K562 (cell line): ENCODE results near the gene ANK3. TPM values are rescaled to one million over a fixed set of nuclear protein-coding genes. Genes with fewer than 3 reads are reported as not detected.

Source experiments
- ARNT ChIP-seq, 2 experiments: fragments of 450-650 bp; IDR thresholded peaks; 2 replicates each; pipeline ENCODE4 v1.6.1; 2016; ENCODE audit warnings: mild to moderate bottlenecking in 1 of 2
- BRCA1 ChIP-seq, 2 experiments: fragments of 450-650 bp in 1 of 2; sonication (generic) in 1 of 2; formaldehyde crosslinking in 1 of 2; IDR thresholded peaks; 2 replicates each; pipeline versions ENCODE4 v1.5.0 to v1.6.1; 2017 to 2020; ENCODE audit warnings: mild to moderate bottlenecking in 1 of 2, missing genetic modification reagents in 1 of 2
- CBFA2T3 ChIP-seq: fragments of 450-650 bp; IDR thresholded peaks from 2 replicates; pipeline ENCODE4 v1.6.1; 2017
- CSDE1 ChIP-seq, 2 experiments: fragments of 450-650 bp; IDR thresholded peaks; 2 replicates each; pipeline ENCODE4 v1.6.1; 2016; ENCODE audit warnings: mild to moderate bottlenecking in 1 of 2
- DDX20 ChIP-seq: fragments of 450-650 bp; IDR thresholded peaks from 2 replicates; pipeline ENCODE4 v1.6.1; 2016; ENCODE audit warnings: missing genetic modification characterization, low read depth, mild to moderate bottlenecking, missing compliant biosample characterization, moderate library complexity
- E4F1 ChIP-seq: fragments of 250-450 bp; sonication (Bioruptor Pico); IDR thresholded peaks from 2 replicates; pipeline ENCODE4 v1.5.0; 2021; ENCODE audit warnings: mild to moderate bottlenecking, borderline replicate concordance
- GABPB2 ChIP-seq: fragments of 250-450 bp; sonication (Bioruptor Pico); conservative IDR thresholded peaks from 2 replicates; pipeline ENCODE4 v1.5.1; 2021; ENCODE audit warnings: mild to moderate bottlenecking
- MAZ ChIP-seq, 2 experiments: fragments of 450-650 bp in 1 of 2; sonication (generic) in 1 of 2; formaldehyde crosslinking; IDR thresholded peaks in 1 of 2; conservative IDR thresholded peaks in 1 of 2; 2 replicates each; pipeline versions ENCODE4 v1.4.0 to v1.5.0; 2020; ENCODE audit warnings: mild to moderate bottlenecking in 1 of 2, missing genetic modification reagents in 1 of 2
- MCM2 ChIP-seq: fragments of 450-650 bp; IDR thresholded peaks from 2 replicates; pipeline ENCODE4 v1.6.1; 2017; ENCODE audit warnings: low read depth, mild to moderate bottlenecking
- NFRKB ChIP-seq: fragments of 450-650 bp; IDR thresholded peaks from 2 replicates; pipeline ENCODE4 v1.6.1; 2016; ENCODE audit warnings: low read depth
- POLR2H ChIP-seq: IDR thresholded peaks from 2 replicates; pipeline ENCODE4 v1.6.1; 2016; ENCODE audit warnings: missing genetic modification characterization, low read depth, mild to moderate bottlenecking, control low read depth, missing compliant biosample characterization, moderate library complexity
- SREBF2 ChIP-seq: sonication (generic); formaldehyde crosslinking; IDR thresholded peaks from 2 replicates; pipeline ENCODE4 v1.4.0; 2020; ENCODE audit warnings: mild to moderate bottlenecking, missing genetic modification reagents
- SRSF7 ChIP-seq: fragments of 200-400 bp; formaldehyde crosslinking; optimal IDR thresholded peaks from 2 replicates; pipeline ENCODE3; 2017; ENCODE audit warnings: mild to moderate bottlenecking, low read depth, low read length
- TAF7 ChIP-seq: fragments of 450-650 bp; IDR thresholded peaks from 2 replicates; pipeline ENCODE4 v1.6.1; 2016; ENCODE audit warnings: missing genetic modification characterization, missing compliant biosample characterization
- TRIM24 ChIP-seq, 2 experiments: fragments of 450-650 bp; IDR thresholded peaks; 2 replicates each; pipeline ENCODE4 v1.6.1; 2016
- ZNF134 ChIP-seq: fragments of 250-450 bp; sonication (Bioruptor Pico); conservative IDR thresholded peaks from 2 replicates; pipeline ENCODE4 v1.4.0; 2020
- ZNF232 ChIP-seq: sonication (generic); formaldehyde crosslinking; IDR thresholded peaks from 2 replicates; pipeline ENCODE4 v1.8.0; 2022; ENCODE audit warnings: mild to moderate bottlenecking, missing genetic modification reagents
- ZNF511 ChIP-seq: sonication (generic); formaldehyde crosslinking; IDR thresholded peaks from 2 replicates; pipeline ENCODE4 v1.8.0; 2022; ENCODE audit warnings: mild to moderate bottlenecking, missing genetic modification reagents
- ZNF589 ChIP-seq: fragments of 200-800 bp; sonication (Bioruptor generic); IDR thresholded peaks from 2 replicates; pipeline ENCODE4 v1.6.1; 2016; ENCODE audit warnings: low read depth, missing genetic modification characterization, missing compliant biosample characterization
- polyA plus RNA-seq, 8 experiments: library from polyadenylated mRNA; depleted of rRNA in 4 of 8; stranded (reverse) in 5 of 8; unstranded in 3 of 8; fragments of >200 nt; fragmentation: Nextera tagmentation in 2 of 8; fragmentation: Illumina TruSeq in 1 of 8; extraction: Ambion mirVana in 2 of 8; extraction: Trizol in 1 of 8; gene quantifications; 2 replicates each; pipeline versions ENCODE4 v1.2.1 to v1.2.3, GENCODE V29; 2011 to 2014; ENCODE audit warnings: inconsistent platforms in 1 of 8, missing spikeins in 1 of 8
- total RNA-seq, 7 experiments: library from RNA; depleted of rRNA in 6 of 7; stranded (reverse); fragments of >200 nt in 6 of 7; fragmentation: Illumina TruSeq in 2 of 7; extraction: Trizol in 2 of 7; gene quantifications; 2 replicates each; pipeline versions ENCODE4 v1.2.1 to v1.2.3, GENCODE V29; 2011 to 2021; ENCODE audit warnings: low replicate concordance in 1 of 7
- TF ChIP-seq, protein P1 (sequence below): sonication (generic); formaldehyde crosslinking; IDR thresholded peaks from 2 replicates; pipeline ENCODE4 v1.8.0; 2023; ENCODE audit warnings: mild to moderate bottlenecking, missing genetic modification reagents

The ANK3 gene
- total and polyA plus RNA-seq, 9 of the 15 experiments (the other 6 are each of a cell fraction or from before 2014, with no cell fraction given), result 10.0 to 32.3 (median 17.9) TPM

- peak; percentile 14; the same call in 1 of the 2 replicates for TF ChIP-seq DDX20 (tag)
- no peak for TF ChIP-seq SREBF2 (CRISPR knock-in tag)
- no peak for TF ChIP-seq ZNF511 (CRISPR knock-in tag)
- TF ChIP-seq NFRKB, result peak; percentile 83
- TF ChIP-seq MAZ (CRISPR knock-in tag; conservative IDR thresholded peaks at IDR 0.05 in 1 of 2, IDR thresholded peaks at IDR 0.05 in 1 of 2), result peak; percentile 16 to 33; a peak in 2 of 4 replicates
- no peak for TF ChIP-seq ZNF232
- TF ChIP-seq ZNF134 (CRISPR knock-in tag), result no peak
- TF ChIP-seq, protein P1, sequence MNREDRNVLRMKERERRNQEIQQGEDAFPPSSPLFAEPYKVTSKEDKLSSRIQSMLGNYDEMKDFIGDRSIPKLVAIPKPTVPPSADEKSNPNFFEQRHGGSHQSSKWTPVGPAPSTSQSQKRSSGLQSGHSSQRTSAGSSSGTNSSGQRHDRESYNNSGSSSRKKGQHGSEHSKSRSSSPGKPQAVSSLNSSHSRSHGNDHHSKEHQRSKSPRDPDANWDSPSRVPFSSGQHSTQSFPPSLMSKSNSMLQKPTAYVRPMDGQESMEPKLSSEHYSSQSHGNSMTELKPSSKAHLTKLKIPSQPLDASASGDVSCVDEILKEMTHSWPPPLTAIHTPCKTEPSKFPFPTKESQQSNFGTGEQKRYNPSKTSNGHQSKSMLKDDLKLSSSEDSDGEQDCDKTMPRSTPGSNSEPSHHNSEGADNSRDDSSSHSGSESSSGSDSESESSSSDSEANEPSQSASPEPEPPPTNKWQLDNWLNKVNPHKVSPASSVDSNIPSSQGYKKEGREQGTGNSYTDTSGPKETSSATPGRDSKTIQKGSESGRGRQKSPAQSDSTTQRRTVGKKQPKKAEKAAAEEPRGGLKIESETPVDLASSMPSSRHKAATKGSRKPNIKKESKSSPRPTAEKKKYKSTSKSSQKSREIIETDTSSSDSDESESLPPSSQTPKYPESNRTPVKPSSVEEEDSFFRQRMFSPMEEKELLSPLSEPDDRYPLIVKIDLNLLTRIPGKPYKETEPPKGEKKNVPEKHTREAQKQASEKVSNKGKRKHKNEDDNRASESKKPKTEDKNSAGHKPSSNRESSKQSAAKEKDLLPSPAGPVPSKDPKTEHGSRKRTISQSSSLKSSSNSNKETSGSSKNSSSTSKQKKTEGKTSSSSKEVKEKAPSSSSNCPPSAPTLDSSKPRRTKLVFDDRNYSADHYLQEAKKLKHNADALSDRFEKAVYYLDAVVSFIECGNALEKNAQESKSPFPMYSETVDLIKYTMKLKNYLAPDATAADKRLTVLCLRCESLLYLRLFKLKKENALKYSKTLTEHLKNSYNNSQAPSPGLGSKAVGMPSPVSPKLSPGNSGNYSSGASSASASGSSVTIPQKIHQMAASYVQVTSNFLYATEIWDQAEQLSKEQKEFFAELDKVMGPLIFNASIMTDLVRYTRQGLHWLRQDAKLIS (CRISPR knock-in tag), result peak; percentile 62; the same call in 1 of the 2 replicates
- TF ChIP-seq ZNF589 (CRISPR knock-in tag), result peak; percentile 91
- TF ChIP-seq BRCA1 (IDR thresholded peaks at IDR 0.05), result no peak
- no peak for TF ChIP-seq BRCA1 (CRISPR knock-in tag; IDR thresholded peaks at IDR 0.05)
- 0 out of 2 replicates have a peak, but pooled peaks have one; percentile 32 for TF ChIP-seq TAF7 (tag)
- peak in 1 of 2 experiments; percentile 55; a peak in 1 of 4 replicates for TF ChIP-seq ARNT (IDR thresholded peaks at IDR 0.05)
- TF ChIP-seq TRIM24 (IDR thresholded peaks at IDR 0.05), result peak in 1 of 2 experiments; percentile 7; a peak in 1 of 4 replicates
- peak; percentile 36; the same call in 1 of the 2 replicates for TF ChIP-seq CBFA2T3
- TF ChIP-seq SRSF7, result no peak
- no peak for TF ChIP-seq E4F1 (CRISPR knock-in tag)
- TF ChIP-seq MCM2, result no peak
- TF ChIP-seq CSDE1 (IDR thresholded peaks at IDR 0.05), result no peak; a peak in 1 of 4 replicates
- peak; percentile 67 for TF ChIP-seq POLR2H (tag)
- TF ChIP-seq GABPB2 (CRISPR knock-in tag), result no peak
Measured at GRCh38 chr10:60299961-60300883, 89.5 kb downstream of the ANK3 start (continued).
